ENCODE measurements around the gene SLC39A11.

SLC39A11 gene

GRCh38 chr17:72971226-72971880 is 121.1 kb downstream of the SLC39A11 start:
- no peak for DNase-seq

- DNase-seq: no peak
Measured at GRCh38 chr17:72970797-72971196, 121.7 kb downstream of the SLC39A11 start.

- no peak for DNase-seq
Measured at GRCh38 chr17:72970246-72970645, 122.2 kb downstream of the SLC39A11 start.

GRCh38 chr17:72969293-72969906 is 123.1 kb downstream of the SLC39A11 start:
- DNase-seq: no peak

- no peak for DNase-seq
Measured at GRCh38 chr17:72968798-72969197, 123.7 kb downstream of the SLC39A11 start.

- DNase-seq: no peak
Measured at GRCh38 chr17:72967977-72968585, 124.4 kb downstream of the SLC39A11 start.

GRCh38 chr17:72967277-72967970 is 125.1 kb downstream of the SLC39A11 start:
- no peak for DNase-seq

- DNase-seq: no peak
Measured at GRCh38 chr17:72962106-72962505, 130.4 kb downstream of the SLC39A11 start.

- DNase-seq: no peak
Measured at GRCh38 chr17:72955391-72956140, 136.9 kb downstream of the SLC39A11 start.

- DNase-seq: no peak
Measured at GRCh38 chr17:72954579-72954978, 137.9 kb downstream of the SLC39A11 start.

GRCh38 chr17:72953621-72954020 is 138.9 kb downstream of the SLC39A11 start:
- DNase-seq: no peak

- no peak for DNase-seq
Measured at GRCh38 chr17:72952641-72953315, 139.7 kb downstream of the SLC39A11 start.

GRCh38 chr17:72952220-72952619 is 140.3 kb downstream of the SLC39A11 start:
- no peak for DNase-seq

GRCh38 chr17:72950242-72950931 is 142.1 kb downstream of the SLC39A11 start:
- no peak for DNase-seq

- no peak for DNase-seq
Measured at GRCh38 chr17:72948115-72948514, 144.4 kb downstream of the SLC39A11 start.

GRCh38 chr17:72947475-72947874 is 145.0 kb downstream of the SLC39A11 start:
- DNase-seq: no peak

GRCh38 chr17:72946696-72947095 is 145.8 kb downstream of the SLC39A11 start:
- DNase-seq: no peak

- peak; percentile 43 to 44 for DNase-seq
Measured at GRCh38 chr17:72946156-72946555, 146.3 kb downstream of the SLC39A11 start.

- no peak for DNase-seq
Measured at GRCh38 chr17:72945473-72945872, 147.0 kb downstream of the SLC39A11 start.

GRCh38 chr17:72943826-72944689 is 148.4 kb downstream of the SLC39A11 start:
- no peak for DNase-seq

- DNase-seq: no peak
Measured at GRCh38 chr17:72942579-72942978, 149.9 kb downstream of the SLC39A11 start.

Measured in inflammatory macrophage treated with lipopolysaccharide for 1 hour (primary cell).